ENCODE measurements around the gene NREP. TPM values are rescaled to one million over a fixed set of nuclear protein-coding genes. Genes with fewer than 3 reads are reported as not detected.
A peak's percentile ranks its signal among the peaks of the same experiment; 100 is the strongest.

NREP gene
- polyA plus RNA-seq, 1 experiment: 387 TPM

DNA sequence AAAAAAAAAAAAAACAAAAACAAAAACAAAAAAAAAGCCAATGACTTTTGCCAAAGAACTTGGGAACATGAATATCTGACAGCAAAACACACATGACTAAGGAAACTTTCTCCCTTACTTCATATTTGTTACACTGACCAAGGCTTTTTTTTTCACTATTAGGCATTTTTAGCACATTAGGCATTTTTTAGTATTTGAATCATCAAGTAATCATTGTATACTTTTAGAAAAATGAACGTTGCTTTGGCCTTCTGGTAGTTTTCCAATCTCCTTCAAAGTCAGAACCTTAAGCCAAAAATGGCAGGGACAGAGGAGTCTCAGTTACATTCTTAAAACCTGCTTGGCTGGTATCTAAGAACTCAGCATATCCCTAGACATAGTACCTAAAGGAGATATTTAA is 19.3 kb downstream of the NREP start:
- Histone ChIP-seq H3K27me3 (ENCODE audit: control insufficient read depth, insufficient read depth, low read length) (no peaks in the 10 kb centered on the region), H3K36me3 (ENCODE audit: control insufficient read depth, insufficient read depth, low read length) (peaks cover 2% of the 10 kb centered on the region), H3K4me3 (ENCODE audit: low read depth, low read length) (no peak overlapping the region)
- DNase-seq (ENCODE audit: low read depth): peak; percentile 38
- CTCF ChIA-PET: interaction anchor here (1.2 kb wide), 1 partner anchor 187 kb away, joined by 4 read pairs; no protein-coding TSS in a partner anchor
- TF ChIP-seq, protein P1, sequence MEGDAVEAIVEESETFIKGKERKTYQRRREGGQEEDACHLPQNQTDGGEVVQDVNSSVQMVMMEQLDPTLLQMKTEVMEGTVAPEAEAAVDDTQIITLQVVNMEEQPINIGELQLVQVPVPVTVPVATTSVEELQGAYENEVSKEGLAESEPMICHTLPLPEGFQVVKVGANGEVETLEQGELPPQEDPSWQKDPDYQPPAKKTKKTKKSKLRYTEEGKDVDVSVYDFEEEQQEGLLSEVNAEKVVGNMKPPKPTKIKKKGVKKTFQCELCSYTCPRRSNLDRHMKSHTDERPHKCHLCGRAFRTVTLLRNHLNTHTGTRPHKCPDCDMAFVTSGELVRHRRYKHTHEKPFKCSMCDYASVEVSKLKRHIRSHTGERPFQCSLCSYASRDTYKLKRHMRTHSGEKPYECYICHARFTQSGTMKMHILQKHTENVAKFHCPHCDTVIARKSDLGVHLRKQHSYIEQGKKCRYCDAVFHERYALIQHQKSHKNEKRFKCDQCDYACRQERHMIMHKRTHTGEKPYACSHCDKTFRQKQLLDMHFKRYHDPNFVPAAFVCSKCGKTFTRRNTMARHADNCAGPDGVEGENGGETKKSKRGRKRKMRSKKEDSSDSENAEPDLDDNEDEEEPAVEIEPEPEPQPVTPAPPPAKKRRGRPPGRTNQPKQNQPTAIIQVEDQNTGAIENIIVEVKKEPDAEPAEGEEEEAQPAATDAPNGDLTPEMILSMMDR (IDR thresholded peaks at IDR 0.05; ENCODE audit: insufficient read depth, low read depth, low read length): no peak
- POLR2A ChIA-PET: interaction anchor here (0.6 kb wide), 1 partner anchor 246 kb away, joined by 3 read pairs; no protein-coding TSS in a partner anchor

DNA sequence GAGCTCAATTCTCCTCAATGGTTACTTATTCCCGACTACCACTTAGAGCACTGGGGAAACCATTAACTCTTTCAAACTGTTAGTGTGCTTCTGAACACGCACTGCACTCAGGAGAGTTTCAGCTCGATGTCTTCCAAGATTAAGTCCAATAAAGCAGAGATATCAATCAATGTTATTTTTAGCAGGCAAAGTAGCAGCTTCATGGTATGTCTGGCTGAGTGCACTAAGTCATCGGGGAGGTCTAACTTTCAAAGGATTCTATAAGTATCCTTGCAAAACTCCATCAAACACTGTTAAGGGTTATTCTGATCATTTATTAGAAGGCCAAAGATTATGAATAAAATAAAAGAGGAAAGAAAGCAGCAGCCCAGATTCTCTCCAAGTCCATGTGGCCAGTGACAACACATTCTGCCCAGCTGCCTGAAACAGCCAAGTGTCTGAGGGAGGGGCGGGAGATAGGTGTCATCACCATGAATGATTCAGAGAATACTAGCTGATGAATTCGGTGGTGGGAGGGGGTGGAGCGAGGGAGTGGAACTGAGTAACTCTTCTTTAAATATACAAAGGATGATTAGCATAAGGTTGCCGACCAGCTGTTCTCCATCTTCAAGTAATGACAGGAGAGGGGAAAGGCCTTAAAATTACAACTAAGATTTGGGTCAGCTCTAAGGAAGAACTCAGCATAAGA is 21.3 kb downstream of the NREP start:
- Histone ChIP-seq H3K36me3 (ENCODE audit: control insufficient read depth, insufficient read depth, low read length) (peaks cover 4% of the 10 kb centered on the region), H3K27me3 (ENCODE audit: control insufficient read depth, insufficient read depth, low read length) (no peaks in the 10 kb centered on the region), H3K4me3 (ENCODE audit: low read depth, low read length) (no peak overlapping the region)
- TF ChIP-seq, protein P1 (IDR thresholded peaks at IDR 0.05; ENCODE audit: insufficient read depth, low read depth, low read length): no peak
- CTCF ChIA-PET: interaction anchor here (1.1 to 1.6 kb wide), 4 partner anchors 13 to 185 kb away, joined by 3 to 9 read pairs (median 4); no protein-coding TSS in a partner anchor
- peak; percentile 76 for DNase-seq (ENCODE audit: low read depth)
- POLR2A ChIA-PET: interaction anchor here (0.5 to 1.0 kb wide), 5 partner anchors 14 to 423 kb away, joined by 3 to 13 read pairs (median 5); no protein-coding TSS in a partner anchor

DNA sequence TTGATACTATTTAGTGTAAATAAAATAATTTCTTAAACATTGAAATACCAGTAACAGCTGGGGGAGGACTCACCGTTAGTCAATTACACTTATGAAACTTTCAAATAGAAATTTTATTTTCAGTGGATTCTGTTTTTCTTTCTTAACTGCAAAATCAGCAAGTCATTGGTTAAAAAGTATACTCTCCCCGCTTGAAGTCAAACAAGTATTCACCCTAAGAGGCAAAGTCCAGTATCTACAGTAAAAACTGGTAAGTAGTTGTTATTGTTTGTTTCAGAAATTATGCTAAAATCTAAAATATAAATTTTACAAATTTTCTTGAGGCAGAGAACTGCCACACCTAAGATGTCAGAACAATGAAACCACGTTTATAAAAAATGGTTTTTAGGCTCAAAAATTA is 22.4 kb downstream of the NREP start:
- ChIA-PET CTCF (interaction anchor here (1.2 to 1.6 kb wide), 2 partner anchors 176 to 184 kb away, joined by 3 to 9 read pairs; no protein-coding TSS in a partner anchor), POLR2A (no interaction called here)
- TF ChIP-seq, protein P1 (IDR thresholded peaks at IDR 0.05; ENCODE audit: insufficient read depth, low read depth, low read length): no peak
- H3K27me3 ChIP-seq (ENCODE audit: control insufficient read depth, insufficient read depth, low read length): no peaks in the 10 kb centered on the region
- no peak for DNase-seq (ENCODE audit: low read depth)
- no peak overlapping the region for H3K4me3 ChIP-seq (ENCODE audit: low read depth, low read length)
- H3K36me3 ChIP-seq (ENCODE audit: control insufficient read depth, insufficient read depth, low read length): peaks cover 4% of the 10 kb centered on the region

DNA sequence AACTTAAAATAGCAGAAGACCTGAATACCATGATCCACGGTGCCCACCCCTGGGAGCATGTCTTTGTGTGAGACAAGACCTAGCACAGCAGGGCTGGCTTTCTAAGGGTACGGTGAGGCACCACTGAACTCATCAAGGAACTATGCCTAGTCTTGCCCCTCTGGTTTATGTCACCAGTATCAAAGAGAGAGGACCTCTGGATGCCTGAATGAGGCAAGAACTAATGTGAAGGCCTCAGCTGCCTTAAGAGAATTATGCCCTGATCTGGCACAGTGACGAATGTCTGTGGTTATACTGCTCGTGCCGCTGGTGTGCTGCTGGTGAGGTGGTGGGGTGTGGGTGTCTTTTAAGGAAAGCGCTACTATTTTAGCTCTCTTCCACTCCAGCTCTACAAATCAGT is 23.0 kb downstream of the NREP start:
- peaks cover 4% of the 10 kb centered on the region for H3K36me3 ChIP-seq (ENCODE audit: control insufficient read depth, insufficient read depth, low read length)
- H3K4me3 ChIP-seq (ENCODE audit: low read depth, low read length): no peak overlapping the region
- DNase-seq (ENCODE audit: low read depth): no peak

DNA sequence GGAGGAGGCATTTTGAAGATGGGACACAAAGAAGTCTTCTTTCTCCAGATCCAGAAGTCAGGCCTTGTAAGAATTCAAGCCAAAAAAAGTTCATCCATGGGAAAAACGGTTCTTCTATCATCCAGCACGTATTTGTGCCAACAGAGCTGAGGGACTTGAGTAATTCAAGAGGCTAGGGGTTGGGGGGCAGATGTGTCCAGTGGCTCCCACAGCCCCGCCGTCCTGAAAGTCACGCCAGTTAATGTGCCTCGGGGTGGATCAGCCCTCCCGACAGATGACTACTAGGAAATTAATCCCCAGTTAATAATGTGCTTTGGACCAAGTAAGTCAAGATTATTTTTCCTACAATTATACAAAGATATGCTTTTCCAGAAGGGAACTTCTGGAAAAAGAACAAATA is 23.4 kb downstream of the NREP start:
- TF ChIP-seq, protein P1 (IDR thresholded peaks at IDR 0.05; ENCODE audit: insufficient read depth, low read depth, low read length): no peak
- no peak overlapping the region for H3K4me3 ChIP-seq (ENCODE audit: low read depth, low read length)
- peaks cover 4% of the 10 kb centered on the region for H3K36me3 ChIP-seq (ENCODE audit: control insufficient read depth, insufficient read depth, low read length)

More for the DNA sequence above, 23.0 kb downstream of the NREP start:
- TF ChIP-seq, protein P1 (IDR thresholded peaks at IDR 0.05; ENCODE audit: insufficient read depth, low read depth, low read length): no peak
- CTCF ChIA-PET: no interaction called here
- POLR2A ChIA-PET: no interaction called here
- no peaks in the 10 kb centered on the region for H3K27me3 ChIP-seq (ENCODE audit: control insufficient read depth, insufficient read depth, low read length)

More for the DNA sequence above, 23.4 kb downstream of the NREP start:
- H3K27me3 ChIP-seq (ENCODE audit: control insufficient read depth, insufficient read depth, low read length): no peaks in the 10 kb centered on the region
- CTCF ChIA-PET: no interaction called here
- no peak for DNase-seq (ENCODE audit: low read depth)
- POLR2A ChIA-PET: no interaction called here
